Mesendoderm (in vitro differentiated cells): ENCODE data around the gene GOLGA2.

Source experiments
- DNase-seq: peaks from one replicate; pipeline ENCODE4 v3.0.0; 2013
- H2AK5ac ChIP-seq: 2 replicates; pipeline ENCODE4 v1.6.1; 2013; ENCODE audit warnings: low read length, inconsistent platforms
- H2BK120ac ChIP-seq: 2 replicates; pipeline ENCODE4 v1.6.1; 2013; ENCODE audit warnings: low read depth, mild to moderate bottlenecking, low read length, moderate library complexity, mixed read lengths
- H2BK15ac ChIP-seq: replicated peaks from 2 replicates; pipeline ENCODE4 v1.6.1; 2013; ENCODE audit warnings: low read depth, mild to moderate bottlenecking, moderate library complexity
- H2BK5ac ChIP-seq: 2 replicates; pipeline ENCODE4 v1.6.1; 2013; ENCODE audit warnings: low read length, inconsistent platforms
- H3K18ac ChIP-seq: 2 replicates; pipeline ENCODE4 v1.6.1; 2013; ENCODE audit warnings: mild to moderate bottlenecking, low read length, mixed read lengths
- H3K23ac ChIP-seq: one replicate; pipeline ENCODE4 v1.6.1; 2013; ENCODE audit warnings: low read length
- H3K27ac ChIP-seq: 2 replicates; pipeline ENCODE4 v1.5.1; 2013; ENCODE audit warnings: low read depth, mild to moderate bottlenecking, inconsistent platforms, low read length, moderate library complexity
- H3K27me3 ChIP-seq: 2 replicates; pipeline ENCODE4 v1.6.1; 2013; ENCODE audit warnings: low read length, control low read depth, mild to moderate bottlenecking, inconsistent platforms; ENCODE audit not compliant: insufficient read depth, poor library complexity
- H3K36me3 ChIP-seq: 2 replicates; pipeline ENCODE4 v1.6.1; 2013; ENCODE audit warnings: low read length, inconsistent platforms; ENCODE audit not compliant: control insufficient read depth, insufficient read depth
- H3K4ac ChIP-seq: one replicate; pipeline ENCODE4 v1.6.1; 2013; ENCODE audit warnings: low read depth, mild to moderate bottlenecking, low read length, moderate library complexity
- H3K4me1 ChIP-seq: 2 replicates; pipeline ENCODE4 v1.6.1; 2013; ENCODE audit warnings: low read depth, low read length, inconsistent platforms; ENCODE audit not compliant: control insufficient read depth
- H3K4me2 ChIP-seq: 2 replicates; pipeline ENCODE4 v1.6.1; 2013; ENCODE audit warnings: low read length
- H3K4me3 ChIP-seq: 2 replicates; pipeline ENCODE4 v1.5.1; 2013; ENCODE audit warnings: mild to moderate bottlenecking, low read length
- H3K56ac ChIP-seq: one replicate; pipeline ENCODE4 v1.6.1; 2013; ENCODE audit warnings: low read length
- H3K79me1 ChIP-seq: 2 replicates; pipeline ENCODE4 v1.6.1; 2013; ENCODE audit warnings: low read length, inconsistent platforms
- H3K79me2 ChIP-seq: 2 replicates; pipeline ENCODE4 v1.6.1; 2013; ENCODE audit warnings: mild to moderate bottlenecking, low read length; ENCODE audit not compliant: control insufficient read depth, insufficient read depth
- H3K9ac ChIP-seq: 2 replicates; pipeline ENCODE4 v1.6.1; 2013; ENCODE audit warnings: low read length, inconsistent platforms
- H4K5ac ChIP-seq: one replicate; pipeline ENCODE4 v1.6.1; 2013; ENCODE audit warnings: low read length
- H4K8ac ChIP-seq: one replicate; pipeline ENCODE4 v1.6.1; 2013; ENCODE audit warnings: low read depth, mild to moderate bottlenecking, control low read depth, low read length, moderate library complexity
- WGBS: extraction: QIAGEN DNeasy Blood & Tissue Kit; methylation state at CpG from one replicate; pipeline ENCODE4 v1.1.7; 2013; ENCODE audit warnings: low lambda C conversion rate, missing lambda C conversion rate; ENCODE audit not compliant: insufficient coverage; ENCODE audit errors: extremely low coverage; 5-methylcytosine and 5-hydroxymethylcytosine counted together

GOLGA2 gene

GRCh38 chr9:128253140-128253990 lies 22.4 kb downstream of the GOLGA2 start:
- no peak for DNase-seq
- H3K4me1 ChIP-seq, result peaks cover 3% of the 10 kb centered on the region
- H3K18ac ChIP-seq, result no peak overlapping the region
- H3K56ac ChIP-seq, result no peak overlapping the region
- no peak overlapping the region for H3K4me3 ChIP-seq
- H2AK5ac ChIP-seq, result no peak overlapping the region
- no CpG with 5 or more reads among the region's 31 CpGs for WGBS
- no peak overlapping the region for H4K5ac ChIP-seq
- H3K79me1 ChIP-seq, result peaks cover 5% of the 10 kb centered on the region
- no peak overlapping the region for H3K23ac ChIP-seq
- H3K4me2 ChIP-seq, result no peak overlapping the region
- H3K79me2 ChIP-seq, result no peaks in the 10 kb centered on the region
- H2BK120ac ChIP-seq, result no peak overlapping the region
- no peaks in the 10 kb centered on the region for H3K27me3 ChIP-seq
- no peak overlapping the region for H3K9ac ChIP-seq
- H2BK15ac ChIP-seq, result no peak overlapping the region
- H3K27ac ChIP-seq, result no peak overlapping the region
- no peak overlapping the region for H4K8ac ChIP-seq
- peaks cover 3% of the 10 kb centered on the region for H3K36me3 ChIP-seq
- H2BK5ac ChIP-seq, result no peak overlapping the region
- no peak overlapping the region for H3K4ac ChIP-seq

GRCh38 chr9:128252317-128253139 lies 23.3 kb downstream of the GOLGA2 start:
- Histone ChIP-seq H3K4me1 (peaks cover 3% of the 10 kb centered on the region), H3K9ac (no peak overlapping the region), H3K27ac (no peak overlapping the region), H2AK5ac (no peak overlapping the region), H3K18ac (no peak overlapping the region), H3K4ac (no peak overlapping the region), H2BK5ac (no peak overlapping the region), H3K56ac (no peak overlapping the region), H3K4me3 (no peak overlapping the region), H2BK15ac (no peak overlapping the region), H4K5ac (no peak overlapping the region), H2BK120ac (no peak overlapping the region), H3K36me3 (peaks cover 1% of the 10 kb centered on the region), H3K23ac (no peak overlapping the region), H3K4me2 (no peak overlapping the region), H4K8ac (no peak overlapping the region), H3K27me3 (no peaks in the 10 kb centered on the region), H3K79me1 (peaks cover 5% of the 10 kb centered on the region), H3K79me2 (no peaks in the 10 kb centered on the region)
- no CpG with 5 or more reads among the region's 25 CpGs for WGBS
- no peak for DNase-seq

- H4K5ac ChIP-seq, result no peak overlapping the region
- peak overlapping the region; percentile 69 for H3K9ac ChIP-seq
- DNase-seq, result no peak
- peaks cover 3% of the 10 kb centered on the region for H3K4me1 ChIP-seq
- no peak overlapping the region for H4K8ac ChIP-seq
- no peaks in the 10 kb centered on the region for H3K36me3 ChIP-seq
- H3K4ac ChIP-seq, result no peak overlapping the region
- H3K27me3 ChIP-seq, result no peaks in the 10 kb centered on the region
- no peaks in the 10 kb centered on the region for H3K79me2 ChIP-seq
- H3K79me1 ChIP-seq, result peaks cover 5% of the 10 kb centered on the region
- H2BK5ac ChIP-seq, result no peak overlapping the region
- no peak overlapping the region for H3K56ac ChIP-seq
- H2BK120ac ChIP-seq, result no peak overlapping the region
- H3K23ac ChIP-seq, result no peak overlapping the region
- H3K4me2 ChIP-seq, result no peak overlapping the region
- H2AK5ac ChIP-seq, result no peak overlapping the region
- no peak overlapping the region for H3K18ac ChIP-seq
- no peak overlapping the region for H3K4me3 ChIP-seq
- no peak overlapping the region for H2BK15ac ChIP-seq
- H3K27ac ChIP-seq, result no peak overlapping the region
- no CpG with 5 or more reads among the region's 3 CpGs for WGBS
Observed at GRCh38 chr9:128251732-128252100, 24.1 kb downstream of the GOLGA2 start.

- Histone ChIP-seq H2BK120ac (no peak overlapping the region), H3K36me3 (no peaks in the 10 kb centered on the region), H3K79me2 (no peaks in the 10 kb centered on the region), H4K8ac (no peak overlapping the region), H3K56ac (peak overlapping the region; percentile 87), H3K27ac (no peak overlapping the region), H2AK5ac (no peak overlapping the region), H2BK15ac (no peak overlapping the region), H3K4me1 (peaks cover 5% of the 10 kb centered on the region), H3K4me2 (peak overlapping the region; percentile 77), H3K23ac (peak overlapping the region; percentile 97), H3K4me3 (peak overlapping the region; percentile 56), H3K79me1 (peaks cover 5% of the 10 kb centered on the region), H3K9ac (peak overlapping the region; percentile 69), H2BK5ac (no peak overlapping the region), H3K27me3 (no peaks in the 10 kb centered on the region), H3K4ac (no peak overlapping the region), H4K5ac (no peak overlapping the region), H3K18ac (peak overlapping the region; percentile 40)
- DNase-seq, result no peak
- WGBS, result no CpG with 5 or more reads among the region's 43 CpGs
Observed at GRCh38 chr9:128250839-128251731, 24.7 kb downstream of the GOLGA2 start.

GRCh38 chr9:128249908-128250838 lies 25.6 kb downstream of the GOLGA2 start:
- H4K5ac ChIP-seq, result no peak overlapping the region
- no peak overlapping the region for H2BK120ac ChIP-seq
- no peak overlapping the region for H2AK5ac ChIP-seq
- H3K36me3 ChIP-seq, result no peaks in the 10 kb centered on the region
- WGBS, result no CpG with 5 or more reads among the region's 81 CpGs
- H2BK5ac ChIP-seq, result no peak overlapping the region
- peak overlapping the region; percentile 77 for H3K4me2 ChIP-seq
- H3K23ac ChIP-seq, result no peak overlapping the region
- H3K4ac ChIP-seq, result no peak overlapping the region
- H3K9ac ChIP-seq, result peak overlapping the region; percentile 69
- peak; percentile 90 for DNase-seq
- H3K4me1 ChIP-seq, result peaks cover 10% of the 10 kb centered on the region
- H3K27me3 ChIP-seq, result no peaks in the 10 kb centered on the region
- peaks cover 5% of the 10 kb centered on the region for H3K79me1 ChIP-seq
- H3K79me2 ChIP-seq, result no peaks in the 10 kb centered on the region
- H3K27ac ChIP-seq, result no peak overlapping the region
- H2BK15ac ChIP-seq, result no peak overlapping the region
- peak overlapping the region; percentile 40 for H3K18ac ChIP-seq
- no peak overlapping the region for H4K8ac ChIP-seq
- H3K56ac ChIP-seq, result peak overlapping the region; percentile 87
- H3K4me3 ChIP-seq, result peak overlapping the region; percentile 56
